Effector memory CD4-positive, alpha-beta T cell (primary cell): ENCODE results near the gene HAPLN1.

Experiments
- DNase-seq, 3 donors: peaks; one replicate each; pipeline ENCODE4 v3.0.0-alpha.2; 2020
- H3K27ac ChIP-seq: 2 replicates; pipeline ENCODE4 v1.7.0; 2013; ENCODE audit warnings: mild to moderate bottlenecking, low read length, moderate library complexity; ENCODE audit not compliant: insufficient read depth, poor library complexity, severe bottlenecking
- H3K27me3 ChIP-seq: replicated peaks from 2 replicates; pipeline ENCODE4 v1.7.0; 2013; ENCODE audit warnings: mild to moderate bottlenecking, low read length; ENCODE audit not compliant: insufficient read depth, control insufficient read depth, poor library complexity, severe bottlenecking
- H3K36me3 ChIP-seq: 2 replicates; pipeline ENCODE4 v1.7.0; 2013; ENCODE audit warnings: mild to moderate bottlenecking, low read length, moderate library complexity; ENCODE audit not compliant: control insufficient read depth, insufficient read depth
- H3K4me1 ChIP-seq: 2 replicates; pipeline ENCODE4 v1.7.0; 2013; ENCODE audit warnings: low read length, mild to moderate bottlenecking; ENCODE audit not compliant: control insufficient read depth, insufficient read depth, poor library complexity, severe bottlenecking
- H3K4me3 ChIP-seq: 2 replicates; pipeline ENCODE4 v1.7.0; 2013; ENCODE audit warnings: low read length, low read depth, mild to moderate bottlenecking; ENCODE audit not compliant: insufficient read depth, poor library complexity, severe bottlenecking
- H3K9me3 ChIP-seq: 2 replicates; pipeline ENCODE4 v1.7.0; 2013; ENCODE audit warnings: mild to moderate bottlenecking, low read length, moderate library complexity; ENCODE audit not compliant: control insufficient read depth

The HAPLN1 gene

GRCh38 chr5:83721953-83722901, 1.6 kb upstream of the HAPLN1 start:
- Histone ChIP-seq H3K4me1 (peaks cover 6% of the 10 kb centered on the region), H3K4me3 (no peak overlapping the region), H3K9me3 (no peaks in the 10 kb centered on the region), H3K27me3 (peaks cover 24% of the 10 kb centered on the region), H3K27ac (no peak overlapping the region), H3K36me3 (no peaks in the 10 kb centered on the region)
- DNase-seq, result no peak

GRCh38 chr5:83718936-83719495, 1.6 kb downstream of the HAPLN1 start:
- peaks cover 24% of the 10 kb centered on the region for H3K27me3 ChIP-seq
- H3K27ac ChIP-seq, result no peak overlapping the region
- H3K4me1 ChIP-seq, result peaks cover 6% of the 10 kb centered on the region
- no peak overlapping the region for H3K4me3 ChIP-seq
- no peaks in the 10 kb centered on the region for H3K9me3 ChIP-seq
- no peak for DNase-seq
- H3K36me3 ChIP-seq, result no peaks in the 10 kb centered on the region

- H3K36me3 ChIP-seq, result no peaks in the 10 kb centered on the region
- H3K4me1 ChIP-seq, result peaks cover 6% of the 10 kb centered on the region
- no peak for DNase-seq
- H3K27me3 ChIP-seq, result peaks cover 24% of the 10 kb centered on the region
- no peak overlapping the region for H3K4me3 ChIP-seq
- H3K27ac ChIP-seq, result no peak overlapping the region
- H3K9me3 ChIP-seq, result no peaks in the 10 kb centered on the region
Observed at GRCh38 chr5:83718195-83718825, 2.3 kb downstream of the HAPLN1 start.

GRCh38 chr5:83715236-83716065, 5.2 kb downstream of the HAPLN1 start:
- no peak for DNase-seq
- Histone ChIP-seq H3K4me3 (no peak overlapping the region), H3K36me3 (no peaks in the 10 kb centered on the region), H3K27ac (no peak overlapping the region), H3K4me1 (no peaks in the 10 kb centered on the region), H3K9me3 (no peaks in the 10 kb centered on the region), H3K27me3 (no peaks in the 10 kb centered on the region)

- DNase-seq, result no peak
- H3K9me3 ChIP-seq, result no peaks in the 10 kb centered on the region
- H3K27ac ChIP-seq, result no peak overlapping the region
- no peaks in the 10 kb centered on the region for H3K36me3 ChIP-seq
- no peaks in the 10 kb centered on the region for H3K27me3 ChIP-seq
- no peaks in the 10 kb centered on the region for H3K4me1 ChIP-seq
- H3K4me3 ChIP-seq, result no peak overlapping the region
Observed at GRCh38 chr5:83714810-83715209, 5.8 kb downstream of the HAPLN1 start.

GRCh38 chr5:83711982-83712601, 8.6 kb downstream of the HAPLN1 start:
- Histone ChIP-seq H3K4me1 (no peaks in the 10 kb centered on the region), H3K27me3 (no peaks in the 10 kb centered on the region), H3K36me3 (no peaks in the 10 kb centered on the region), H3K9me3 (no peaks in the 10 kb centered on the region), H3K27ac (no peak overlapping the region), H3K4me3 (no peak overlapping the region)
- no peak for DNase-seq

GRCh38 chr5:83709973-83710372, 10.7 kb downstream of the HAPLN1 start:
- H3K36me3 ChIP-seq, result no peaks in the 10 kb centered on the region
- DNase-seq, result no peak
- H3K27me3 ChIP-seq, result no peaks in the 10 kb centered on the region
- no peaks in the 10 kb centered on the region for H3K9me3 ChIP-seq
- H3K4me3 ChIP-seq, result no peak overlapping the region
- no peaks in the 10 kb centered on the region for H3K4me1 ChIP-seq
- no peak overlapping the region for H3K27ac ChIP-seq

DNA sequence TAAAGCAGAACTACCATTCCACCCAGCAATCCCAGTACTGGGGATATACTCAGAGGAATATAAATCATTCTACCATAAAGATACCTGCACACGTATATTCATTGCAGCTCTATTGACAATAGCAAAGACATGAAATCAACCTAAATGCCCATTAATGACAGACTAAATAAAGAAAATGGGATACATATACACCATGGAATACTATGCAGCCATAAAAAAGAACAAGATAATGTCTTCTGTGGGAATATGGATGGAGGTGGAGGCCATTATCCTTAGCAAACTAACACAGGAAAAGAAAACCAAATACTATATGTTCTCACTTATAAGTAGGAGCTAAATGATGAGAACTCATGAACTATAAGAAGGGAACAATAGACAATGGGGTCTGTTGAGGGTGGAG, 12.5 kb downstream of the HAPLN1 start:
- no peaks in the 10 kb centered on the region for H3K27me3 ChIP-seq
- H3K4me1 ChIP-seq, result no peaks in the 10 kb centered on the region
- no peak overlapping the region for H3K4me3 ChIP-seq
- no peak for DNase-seq
- no peaks in the 10 kb centered on the region for H3K9me3 ChIP-seq
- H3K27ac ChIP-seq, result no peak overlapping the region
- no peaks in the 10 kb centered on the region for H3K36me3 ChIP-seq

DNA sequence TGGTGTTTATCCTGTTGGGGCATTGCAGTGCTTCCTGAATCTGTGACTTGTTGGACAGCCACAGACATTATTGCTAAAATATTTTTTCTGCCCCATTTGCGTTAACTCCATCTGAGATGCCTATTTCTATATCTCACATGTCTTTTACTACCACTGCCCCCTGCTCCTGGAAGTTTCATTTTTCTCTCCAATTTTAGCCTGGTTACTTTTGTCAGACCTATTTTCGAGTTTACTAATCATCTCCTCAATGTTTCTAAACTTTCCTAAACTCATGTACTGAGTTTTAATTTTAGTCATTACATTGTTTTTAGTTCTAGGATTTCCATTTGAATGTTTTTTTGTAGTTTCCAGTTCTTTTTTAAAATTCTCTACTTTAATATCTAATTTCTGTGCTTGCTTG, 17.6 kb downstream of the HAPLN1 start:
- Histone ChIP-seq H3K4me1 (no peaks in the 10 kb centered on the region), H3K36me3 (no peaks in the 10 kb centered on the region), H3K9me3 (no peaks in the 10 kb centered on the region), H3K27me3 (no peaks in the 10 kb centered on the region), H3K4me3 (no peak overlapping the region), H3K27ac (no peak overlapping the region)
- DNase-seq, result no peak
